ENCODE results near the gene PRKCE. TPM values are rescaled to one million over a fixed set of nuclear protein-coding genes. Genes with fewer than 3 reads are reported as not detected.

Gene PRKCE
- polyA plus RNA-seq, 3 donors, result 1.3 to 7.7 (median 2.3) TPM

GRCh38 chr2:46001290-46001689 is 349.8 kb downstream of the PRKCE start:
- Histone ChIP-seq H3K4me2 (replicated peaks; ENCODE audit: extremely low read depth, low read length, poor library complexity, severe bottlenecking) (no peak overlapping the region), H3K9me3 (replicated peaks in 1 of 2; ENCODE audit: control insufficient read depth in 1 of 2, insufficient read depth in 1 of 2, low read length in 2 of 2) (no peaks in the 10 kb centered on the region), H3K27me3 (ENCODE audit: control insufficient read depth in 2 of 2, insufficient read depth in 2 of 2, low read length in 2 of 2) (no peaks in the 10 kb centered on the region), H3K79me2 (ENCODE audit: insufficient read depth, low read length) (no peaks in the 10 kb centered on the region), H2AFZ (ENCODE audit: insufficient read depth, low read depth, low read length, poor library complexity, severe bottlenecking) (no peak overlapping the region), H3K9ac (ENCODE audit: insufficient read depth, low read length, poor library complexity, severe bottlenecking) (no peak overlapping the region), H3K4me1 (ENCODE audit: control insufficient read depth in 1 of 2, insufficient read depth in 2 of 2, low read length in 2 of 2) (no peaks in the 10 kb centered on the region), H4K20me1 (ENCODE audit: insufficient read depth, low read length) (no peaks in the 10 kb centered on the region), H3K27ac (ENCODE audit: low read depth in 1 of 2, low read length in 2 of 2) (no peak overlapping the region), H3K4me3 (replicated peaks in 1 of 3; ENCODE audit: low read depth in 2 of 3, low read length in 3 of 3) (no peak overlapping the region), H3K36me3 (replicated peaks in 1 of 2; ENCODE audit: control insufficient read depth in 1 of 2, insufficient read depth in 2 of 2, low read length in 2 of 2) (peaks cover 18 to 46% of the 10 kb centered on the region in 2 donors)
- peaks cover 36 to 50% of the 10 kb centered on the region in 2 donors for H3K36me3 Mint-ChIP-seq
- intact Hi-C loops (cut with micrococcal nuclease), result loop anchor here in 1 of 2 donors (10.0 kb wide), 1 partner anchor 364 kb away; no protein-coding TSS in a partner anchor
- H3K27ac Mint-ChIP-seq, result peak overlapping the region in 1 of 7 donors; percentile 16
- H3K4me3 Mint-ChIP-seq, result no peak overlapping the region
- 100% methylated on average over 1 of the region's 7 CpGs for WGBS (ENCODE audit: insufficient coverage)
- H3K9me3 Mint-ChIP-seq, result no peaks in the 10 kb centered on the region
- DNase-seq, result no peak
- no peaks in the 10 kb centered on the region for H3K4me1 Mint-ChIP-seq
- TF ChIP-seq, protein P1, sequence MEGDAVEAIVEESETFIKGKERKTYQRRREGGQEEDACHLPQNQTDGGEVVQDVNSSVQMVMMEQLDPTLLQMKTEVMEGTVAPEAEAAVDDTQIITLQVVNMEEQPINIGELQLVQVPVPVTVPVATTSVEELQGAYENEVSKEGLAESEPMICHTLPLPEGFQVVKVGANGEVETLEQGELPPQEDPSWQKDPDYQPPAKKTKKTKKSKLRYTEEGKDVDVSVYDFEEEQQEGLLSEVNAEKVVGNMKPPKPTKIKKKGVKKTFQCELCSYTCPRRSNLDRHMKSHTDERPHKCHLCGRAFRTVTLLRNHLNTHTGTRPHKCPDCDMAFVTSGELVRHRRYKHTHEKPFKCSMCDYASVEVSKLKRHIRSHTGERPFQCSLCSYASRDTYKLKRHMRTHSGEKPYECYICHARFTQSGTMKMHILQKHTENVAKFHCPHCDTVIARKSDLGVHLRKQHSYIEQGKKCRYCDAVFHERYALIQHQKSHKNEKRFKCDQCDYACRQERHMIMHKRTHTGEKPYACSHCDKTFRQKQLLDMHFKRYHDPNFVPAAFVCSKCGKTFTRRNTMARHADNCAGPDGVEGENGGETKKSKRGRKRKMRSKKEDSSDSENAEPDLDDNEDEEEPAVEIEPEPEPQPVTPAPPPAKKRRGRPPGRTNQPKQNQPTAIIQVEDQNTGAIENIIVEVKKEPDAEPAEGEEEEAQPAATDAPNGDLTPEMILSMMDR (IDR thresholded peaks at IDR 0.05), result no peak
- no peaks in the 10 kb centered on the region for H3K27me3 Mint-ChIP-seq (ENCODE audit: low read depth in 3 of 3)

DNA sequence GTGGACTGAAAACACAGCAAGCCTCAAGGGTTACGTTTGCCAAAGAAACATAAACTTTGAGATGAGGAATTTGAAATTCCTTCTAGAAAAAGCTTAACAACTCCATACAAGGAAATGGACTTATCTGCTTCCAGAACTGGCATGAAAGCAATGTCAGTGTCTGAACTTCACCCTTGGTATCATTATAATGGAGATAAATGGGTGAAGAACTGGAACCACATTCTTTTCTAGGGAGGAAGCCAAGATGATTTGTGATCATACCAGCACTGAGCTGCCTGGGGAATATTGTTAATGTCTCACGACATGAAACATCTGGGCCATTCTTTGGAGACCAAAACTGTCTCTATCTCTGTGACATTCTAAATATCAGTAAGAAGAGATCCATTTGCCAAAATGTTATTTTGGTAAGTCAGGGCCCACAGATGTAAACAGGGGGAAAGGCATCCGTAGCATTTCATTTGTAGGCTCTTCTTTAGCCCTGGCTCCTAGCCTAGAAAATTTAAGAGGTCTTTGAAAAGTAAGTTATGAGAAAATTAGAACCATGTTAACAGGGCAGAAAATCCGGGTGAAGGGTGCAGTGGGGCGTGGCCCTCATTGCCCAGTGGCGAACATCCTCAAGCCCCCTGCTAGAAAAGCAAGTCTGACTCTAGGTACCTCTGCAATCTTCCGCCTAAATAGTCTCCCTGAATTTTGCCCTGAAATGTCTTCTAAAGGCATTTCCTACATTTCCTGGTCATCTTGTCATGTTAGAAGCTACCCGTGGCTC is 350.4 kb downstream of the PRKCE start:
- Mint-ChIP-seq H3K9me3 (no peaks in the 10 kb centered on the region), H3K27me3 (ENCODE audit: low read depth in 3 of 3) (no peaks in the 10 kb centered on the region), H3K27ac (no peak overlapping the region), H3K4me3 (no peak overlapping the region), H3K36me3 (peaks cover 38 to 55% of the 10 kb centered on the region in 2 donors), H3K4me1 (no peaks in the 10 kb centered on the region)
- no peaks in the 10 kb centered on the region for H3K4me1 ChIP-seq (ENCODE audit: control insufficient read depth in 1 of 2, insufficient read depth in 2 of 2, low read length in 2 of 2)
- H3K9ac ChIP-seq (ENCODE audit: insufficient read depth, low read length, poor library complexity, severe bottlenecking), result no peak overlapping the region
- no peaks in the 10 kb centered on the region for H3K9me3 ChIP-seq (replicated peaks in 1 of 2; ENCODE audit: control insufficient read depth in 1 of 2, insufficient read depth in 1 of 2, low read length in 2 of 2)
- peaks cover 22 to 52% of the 10 kb centered on the region in 2 donors for H3K36me3 ChIP-seq (replicated peaks in 1 of 2; ENCODE audit: control insufficient read depth in 1 of 2, insufficient read depth in 2 of 2, low read length in 2 of 2)
- no peaks in the 10 kb centered on the region for H4K20me1 ChIP-seq (ENCODE audit: insufficient read depth, low read length)
- no peak overlapping the region for H3K4me3 ChIP-seq (replicated peaks in 1 of 3; ENCODE audit: low read depth in 2 of 3, low read length in 3 of 3)
- no peak overlapping the region for H3K4me2 ChIP-seq (replicated peaks; ENCODE audit: extremely low read depth, low read length, poor library complexity, severe bottlenecking)
- intact Hi-C loops (cut with micrococcal nuclease), result loop anchor here in 1 of 2 donors (10.0 kb wide), 1 partner anchor 363 kb away; no protein-coding TSS in a partner anchor
- TF ChIP-seq, protein P1 (IDR thresholded peaks at IDR 0.05), result no peak
- H2AFZ ChIP-seq (ENCODE audit: insufficient read depth, low read depth, low read length, poor library complexity, severe bottlenecking), result no peak overlapping the region
- WGBS (ENCODE audit: insufficient coverage), result 92% methylated on average over 4 of the region's 8 CpGs
- no peaks in the 10 kb centered on the region for H3K27me3 ChIP-seq (ENCODE audit: control insufficient read depth in 2 of 2, insufficient read depth in 2 of 2, low read length in 2 of 2)
- H3K27ac ChIP-seq (ENCODE audit: low read depth in 1 of 2, low read length in 2 of 2), result no peak overlapping the region
- DNase-seq, result no peak
- no peaks in the 10 kb centered on the region for H3K79me2 ChIP-seq (ENCODE audit: insufficient read depth, low read length)
